GM12872 (cell line): ENCODE results near the gene EFCAB14.

Experiments used
- CTCF ChIP-seq: IDR thresholded peaks from 3 replicates; pipeline ENCODE4 v1.5.1; 2011; ENCODE audit warnings: low read depth, mild to moderate bottlenecking, low read length, moderate library complexity; ENCODE audit not compliant: insufficient read depth

Gene EFCAB14

GRCh38 chr1:46718340-46718726, 581 bp downstream of the EFCAB14 start:
- no peak for TF ChIP-seq CTCF

GRCh38 chr1:46717654-46718053, 1.3 kb downstream of the EFCAB14 start:
- no peak for TF ChIP-seq CTCF

DNA sequence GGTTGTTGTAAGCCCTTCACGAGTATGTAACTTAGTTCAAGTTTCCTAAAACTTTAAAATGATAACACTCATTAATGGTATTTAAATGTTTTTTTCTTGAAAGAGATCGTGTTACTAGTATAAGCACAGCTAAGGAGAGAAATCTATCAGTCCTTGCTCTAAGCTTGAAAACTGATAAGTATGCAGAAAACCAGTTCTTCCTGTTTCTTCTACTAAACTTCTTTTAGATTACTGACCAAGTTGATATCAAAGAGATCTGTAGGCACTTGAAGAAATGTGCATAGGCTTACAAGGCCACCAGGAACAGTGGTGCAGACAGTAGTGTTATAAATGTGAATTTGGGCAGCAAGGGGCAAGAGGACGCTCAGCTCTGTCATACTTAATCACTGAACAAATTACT, 3.9 kb downstream of the EFCAB14 start:
- TF ChIP-seq CTCF: no peak

DNA sequence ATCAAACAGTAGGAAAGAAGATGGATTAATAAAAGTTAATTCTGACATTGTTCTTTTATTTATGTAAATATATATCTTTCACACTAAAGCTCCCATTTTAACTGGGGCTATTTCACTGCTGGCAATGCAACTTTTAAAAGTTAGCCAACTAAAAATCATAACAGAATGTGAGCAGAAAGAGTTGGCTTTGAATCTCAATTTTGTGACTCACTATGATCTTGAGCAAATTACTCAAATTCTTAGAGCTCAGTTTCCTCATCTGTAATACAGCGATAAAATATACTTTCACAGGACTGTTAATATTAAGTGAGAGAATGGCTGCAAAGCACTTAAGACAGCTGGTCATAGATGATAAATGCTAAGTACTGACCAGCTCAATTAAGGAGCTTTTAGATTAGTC, 10.8 kb downstream of the EFCAB14 start:
- TF ChIP-seq CTCF: no peak

DNA sequence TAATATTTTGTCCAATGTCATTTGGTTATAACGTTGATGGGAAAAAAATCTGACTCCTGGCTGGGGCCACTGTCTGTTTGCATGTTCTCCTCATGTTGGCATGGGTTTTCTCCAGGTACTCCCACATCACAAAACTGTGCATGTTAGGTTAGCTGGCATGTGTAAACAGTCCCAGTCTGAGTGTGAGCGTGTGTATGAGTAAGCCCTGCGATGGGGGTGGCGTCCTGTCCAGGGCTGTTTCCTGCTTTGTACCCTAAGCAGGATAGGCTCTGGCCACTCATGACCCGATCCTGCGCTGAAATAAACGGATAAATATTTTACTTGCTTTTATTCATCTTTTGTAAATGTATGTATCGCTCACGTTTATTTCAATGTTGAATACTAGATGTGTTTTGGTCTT, 13.5 kb downstream of the EFCAB14 start:
- TF ChIP-seq CTCF: no peak

DNA sequence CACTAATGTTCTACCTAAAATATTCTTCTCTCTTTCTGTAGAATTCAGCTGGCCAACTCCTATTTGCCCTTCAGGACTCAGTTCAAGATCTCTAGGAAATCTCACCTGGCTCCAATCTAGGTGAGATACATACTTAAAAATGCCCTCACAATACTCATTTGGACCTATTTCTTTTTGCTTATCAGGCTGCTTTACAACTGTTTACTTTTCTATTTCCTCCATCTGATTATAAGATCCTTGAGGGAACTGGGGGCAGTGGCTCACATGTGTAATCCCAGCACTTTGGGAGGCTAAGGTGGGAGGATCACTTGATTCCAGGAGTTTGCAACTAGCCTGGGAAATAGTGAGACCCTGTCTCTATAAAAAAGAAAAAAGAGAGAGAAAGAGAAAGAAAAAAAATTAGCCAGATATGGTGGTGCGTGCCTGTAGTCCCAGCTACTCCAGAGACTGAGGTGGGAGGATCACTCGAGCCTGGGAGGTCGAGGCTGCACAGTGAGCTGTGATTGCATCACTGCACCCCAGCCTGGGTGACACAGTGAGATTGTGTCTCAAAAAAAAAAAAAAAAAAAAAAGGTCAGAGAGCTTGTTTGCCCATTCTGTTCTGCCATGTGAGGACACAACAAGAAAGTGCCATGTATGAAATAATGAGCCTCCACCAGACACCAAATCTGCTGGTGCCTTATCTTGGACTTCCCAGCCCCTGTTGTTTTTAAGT, 14.8 kb downstream of the EFCAB14 start:
- no peak for TF ChIP-seq CTCF

DNA sequence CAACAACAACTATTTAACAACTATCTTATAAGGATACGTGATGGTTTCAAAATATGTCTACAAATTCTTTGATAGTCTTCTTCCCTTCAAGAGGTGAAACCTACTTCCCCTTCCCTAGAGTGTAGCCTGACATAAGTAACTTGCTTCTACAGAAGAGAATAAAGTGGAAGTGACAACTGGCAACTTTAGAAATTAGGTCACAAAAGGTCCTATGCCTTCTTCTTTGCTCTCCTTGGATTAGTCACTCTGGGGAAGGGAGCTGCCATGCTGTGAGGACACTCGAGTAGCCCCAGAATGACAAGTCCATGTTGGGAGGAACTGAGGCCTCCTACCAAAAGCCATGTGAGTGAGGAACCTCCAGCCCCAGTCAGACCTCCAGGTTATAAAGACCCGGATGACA, 19.2 kb downstream of the EFCAB14 start:
- TF ChIP-seq CTCF: no peak
